B cell (primary cell): ENCODE measurements around the gene CASZ1.

Source experiments
- EZH2 ChIP-seq: IDR thresholded peaks from 2 replicates; pipeline ENCODE4 v1.6.1; 2012; ENCODE audit warnings: borderline replicate concordance, low read depth, mild to moderate bottlenecking, moderate library complexity, low read length; ENCODE audit not compliant: insufficient read depth, poor library complexity, severe bottlenecking
- TF ChIP-seq, protein P1 (sequence below): fragments of 200-600 bp; IDR thresholded peaks from one replicate; pipeline ENCODE4 v1.8.0; 2022; ENCODE audit warnings: antibody characterized with exemption, mild to moderate bottlenecking

DNA sequence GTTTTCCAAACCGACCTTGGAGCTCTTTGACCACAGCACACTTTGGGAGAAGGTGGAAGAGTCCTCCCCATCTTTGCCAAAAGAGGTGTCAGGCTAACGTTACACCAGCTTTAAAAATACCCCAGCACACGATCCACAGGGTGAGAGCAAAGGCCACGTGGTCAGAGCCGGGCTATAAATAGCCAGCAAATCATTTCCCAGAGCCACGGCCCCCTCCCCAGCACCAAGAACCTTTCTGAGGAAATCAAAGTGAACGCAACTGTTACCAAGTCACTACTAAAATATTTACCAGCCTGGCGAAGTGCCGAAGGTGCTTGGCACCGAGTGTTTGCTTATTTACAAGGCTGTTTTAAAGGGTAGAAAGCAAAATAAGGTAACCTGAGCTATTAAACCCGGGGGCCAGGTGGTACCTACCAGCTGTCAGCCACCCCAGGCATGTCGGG lies 72.4 kb downstream of the CASZ1 start:
- no peak for TF ChIP-seq EZH2
- TF ChIP-seq, protein P1, sequence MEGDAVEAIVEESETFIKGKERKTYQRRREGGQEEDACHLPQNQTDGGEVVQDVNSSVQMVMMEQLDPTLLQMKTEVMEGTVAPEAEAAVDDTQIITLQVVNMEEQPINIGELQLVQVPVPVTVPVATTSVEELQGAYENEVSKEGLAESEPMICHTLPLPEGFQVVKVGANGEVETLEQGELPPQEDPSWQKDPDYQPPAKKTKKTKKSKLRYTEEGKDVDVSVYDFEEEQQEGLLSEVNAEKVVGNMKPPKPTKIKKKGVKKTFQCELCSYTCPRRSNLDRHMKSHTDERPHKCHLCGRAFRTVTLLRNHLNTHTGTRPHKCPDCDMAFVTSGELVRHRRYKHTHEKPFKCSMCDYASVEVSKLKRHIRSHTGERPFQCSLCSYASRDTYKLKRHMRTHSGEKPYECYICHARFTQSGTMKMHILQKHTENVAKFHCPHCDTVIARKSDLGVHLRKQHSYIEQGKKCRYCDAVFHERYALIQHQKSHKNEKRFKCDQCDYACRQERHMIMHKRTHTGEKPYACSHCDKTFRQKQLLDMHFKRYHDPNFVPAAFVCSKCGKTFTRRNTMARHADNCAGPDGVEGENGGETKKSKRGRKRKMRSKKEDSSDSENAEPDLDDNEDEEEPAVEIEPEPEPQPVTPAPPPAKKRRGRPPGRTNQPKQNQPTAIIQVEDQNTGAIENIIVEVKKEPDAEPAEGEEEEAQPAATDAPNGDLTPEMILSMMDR = no peak
